Endodermal cell (in vitro differentiated cells): ENCODE data around the gene ZNF385D. TPM values are rescaled to one million over a fixed set of nuclear protein-coding genes. Genes with fewer than 3 reads are reported as not detected.

Experiments used
- DNase-seq: peaks from one replicate; pipeline ENCODE4 v3.0.0-alpha.2; 2017
- H3K27ac ChIP-seq: 2 replicates; pipeline ENCODE4 v1.5.1; 2013; ENCODE audit warnings: mild to moderate bottlenecking, low read depth, low read length, moderate library complexity
- H3K27me3 ChIP-seq: 2 replicates; pipeline ENCODE4 v1.6.1; 2013; ENCODE audit warnings: mild to moderate bottlenecking, low read length, moderate library complexity; ENCODE audit not compliant: insufficient read depth, control insufficient read depth, poor library complexity, severe bottlenecking
- H3K36me3 ChIP-seq: 2 replicates; pipeline ENCODE4 v1.7.0; 2013; ENCODE audit warnings: mild to moderate bottlenecking, low read length, moderate library complexity; ENCODE audit not compliant: control insufficient read depth, insufficient read depth
- H3K4me1 ChIP-seq: one replicate; pipeline ENCODE4 v1.7.0; 2013; ENCODE audit warnings: low read length; ENCODE audit not compliant: control insufficient read depth, insufficient read depth
- H3K4me3 ChIP-seq: 2 replicates; pipeline ENCODE4 v1.5.1; 2013; ENCODE audit warnings: mild to moderate bottlenecking, low read length, moderate library complexity
- H3K9ac ChIP-seq: 2 replicates; pipeline ENCODE4 v1.6.1; 2013; ENCODE audit warnings: mild to moderate bottlenecking, low read length, moderate library complexity; ENCODE audit not compliant: poor library complexity, severe bottlenecking; ENCODE audit errors: extremely low read depth
- H3K9me3 ChIP-seq: 2 replicates; pipeline ENCODE4 v1.6.1; 2013; ENCODE audit warnings: mild to moderate bottlenecking, low read length, moderate library complexity; ENCODE audit not compliant: control insufficient read depth
- H3K27ac Mint-ChIP-seq: 2 replicates; pipeline ENCODE4 v1.8.0; 2020; ENCODE audit warnings: mixed read lengths
- H3K27me3 Mint-ChIP-seq: 2 replicates; pipeline ENCODE4 v1.8.0; 2021; ENCODE audit warnings: mild to moderate bottlenecking, mixed read lengths; ENCODE audit not compliant: insufficient read depth
- H3K36me3 Mint-ChIP-seq: 2 replicates; pipeline ENCODE4 v1.8.0; 2020; ENCODE audit warnings: low read depth, mixed read lengths
- H3K4me1 Mint-ChIP-seq: 2 replicates; pipeline ENCODE4 v1.8.0; 2020; ENCODE audit warnings: mixed read lengths
- H3K4me3 Mint-ChIP-seq: 2 replicates; pipeline ENCODE4 v1.8.0; 2020; ENCODE audit warnings: mild to moderate bottlenecking, moderate library complexity, mixed read lengths
- H3K9me3 Mint-ChIP-seq: 2 replicates; pipeline ENCODE4 v1.8.0; 2020; ENCODE audit warnings: mild to moderate bottlenecking, mixed read lengths
- CTCF ChIP-seq: fragments of 200-600 bp; sonication (generic); conservative IDR thresholded peaks from 2 replicates; pipeline ENCODE4 v1.5.0; 2021; ENCODE audit warnings: antibody characterized with exemption, mild to moderate bottlenecking
- WGBS, 2 experiments: methylation state at CpG; one replicate each; pipeline versions ENCODE4 v1.1.5 to v1.1.7; 2013; ENCODE audit warnings: missing lambda C conversion rate in 2 of 2, mixed read lengths in 1 of 2; ENCODE audit not compliant: insufficient coverage in 1 of 2, insufficient read length in 1 of 2; 5-methylcytosine and 5-hydroxymethylcytosine counted together
- total RNA-seq, 2 donors: library from RNA; stranded (reverse); fragmentation: NEBNext Ultra II Directional in 1 of 2; extraction: Animal tissue kit (Norgen Biotek cat#: 25700) in 1 of 2; gene quantifications; 2 replicates in 1 of 2; 3 replicates in 1 of 2; pipeline ENCODE4 v1.2.1, GENCODE V29; 2021

ZNF385D gene
- total RNA-seq, 2 donors from 2014 or later: 1.1 to 3.7 TPM

GRCh38 chr3:21477541-21478288, 273.3 kb downstream of the ZNF385D start:
- H3K4me3 Mint-ChIP-seq: no peak overlapping the region

GRCh38 chr3:21466476-21466875, 284.5 kb downstream of the ZNF385D start:
- no peaks in the 10 kb centered on the region for H3K9me3 ChIP-seq
- Mint-ChIP-seq H3K36me3 (no peaks in the 10 kb centered on the region), H3K9me3 (no peaks in the 10 kb centered on the region), H3K27me3 (no peaks in the 10 kb centered on the region), H3K4me1 (no peaks in the 10 kb centered on the region), H3K27ac (no peak overlapping the region), H3K4me3 (no peak overlapping the region)
- no peak overlapping the region for H3K4me3 ChIP-seq
- DNase-seq: no peak
- no peaks in the 10 kb centered on the region for H3K27me3 ChIP-seq
- no peaks in the 10 kb centered on the region for H3K36me3 ChIP-seq
- H3K9ac ChIP-seq: no peak overlapping the region
- WGBS, 2 experiments: 71% methylated on average over 1 of the region's 1 CpG; no CpG with 5 or more reads in 1 of the 2 experiments
- no peak overlapping the region for H3K27ac ChIP-seq
- TF ChIP-seq CTCF: no peak
- no peaks in the 10 kb centered on the region for H3K4me1 ChIP-seq

More at GRCh38 chr3:21477541-21478288, 273.3 kb downstream of the ZNF385D start:
- H3K36me3 ChIP-seq: no peaks in the 10 kb centered on the region
- H3K27me3 Mint-ChIP-seq: no peaks in the 10 kb centered on the region
- DNase-seq: no peak
- no peak overlapping the region for H3K9ac ChIP-seq
- H3K4me1 Mint-ChIP-seq: no peaks in the 10 kb centered on the region
- H3K9me3 Mint-ChIP-seq: no peaks in the 10 kb centered on the region
- H3K27me3 ChIP-seq: no peaks in the 10 kb centered on the region
- no peak overlapping the region for H3K27ac ChIP-seq
- no peaks in the 10 kb centered on the region for H3K9me3 ChIP-seq
- H3K36me3 Mint-ChIP-seq: no peaks in the 10 kb centered on the region
- no peak for TF ChIP-seq CTCF
- no peak overlapping the region for H3K27ac Mint-ChIP-seq
- no peak overlapping the region for H3K4me3 ChIP-seq
- no peaks in the 10 kb centered on the region for H3K4me1 ChIP-seq

- no peaks in the 10 kb centered on the region for H3K36me3 Mint-ChIP-seq
- no peak overlapping the region for H3K27ac Mint-ChIP-seq
- no peak overlapping the region for H3K9ac ChIP-seq
- H3K4me3 Mint-ChIP-seq: no peak overlapping the region
- no peak for DNase-seq
- H3K9me3 ChIP-seq: no peaks in the 10 kb centered on the region
- H3K27me3 Mint-ChIP-seq: no peaks in the 10 kb centered on the region
- no peak overlapping the region for H3K27ac ChIP-seq
- TF ChIP-seq CTCF: no peak
- 87% methylated on average over 3 of the region's 3 CpGs; no CpG with 5 or more reads in 1 of the 2 experiments for WGBS, 2 experiments
- no peaks in the 10 kb centered on the region for H3K9me3 Mint-ChIP-seq
- no peaks in the 10 kb centered on the region for H3K4me1 Mint-ChIP-seq
- no peaks in the 10 kb centered on the region for H3K27me3 ChIP-seq
- H3K4me1 ChIP-seq: no peaks in the 10 kb centered on the region
- no peak overlapping the region for H3K4me3 ChIP-seq
- no peaks in the 10 kb centered on the region for H3K36me3 ChIP-seq
These were observed 286.3 kb downstream of the ZNF385D start for GRCh38 chr3:21464746-21465145.
